ENCODE measurements around the gene FCN2.

The FCN2 gene

DNA sequence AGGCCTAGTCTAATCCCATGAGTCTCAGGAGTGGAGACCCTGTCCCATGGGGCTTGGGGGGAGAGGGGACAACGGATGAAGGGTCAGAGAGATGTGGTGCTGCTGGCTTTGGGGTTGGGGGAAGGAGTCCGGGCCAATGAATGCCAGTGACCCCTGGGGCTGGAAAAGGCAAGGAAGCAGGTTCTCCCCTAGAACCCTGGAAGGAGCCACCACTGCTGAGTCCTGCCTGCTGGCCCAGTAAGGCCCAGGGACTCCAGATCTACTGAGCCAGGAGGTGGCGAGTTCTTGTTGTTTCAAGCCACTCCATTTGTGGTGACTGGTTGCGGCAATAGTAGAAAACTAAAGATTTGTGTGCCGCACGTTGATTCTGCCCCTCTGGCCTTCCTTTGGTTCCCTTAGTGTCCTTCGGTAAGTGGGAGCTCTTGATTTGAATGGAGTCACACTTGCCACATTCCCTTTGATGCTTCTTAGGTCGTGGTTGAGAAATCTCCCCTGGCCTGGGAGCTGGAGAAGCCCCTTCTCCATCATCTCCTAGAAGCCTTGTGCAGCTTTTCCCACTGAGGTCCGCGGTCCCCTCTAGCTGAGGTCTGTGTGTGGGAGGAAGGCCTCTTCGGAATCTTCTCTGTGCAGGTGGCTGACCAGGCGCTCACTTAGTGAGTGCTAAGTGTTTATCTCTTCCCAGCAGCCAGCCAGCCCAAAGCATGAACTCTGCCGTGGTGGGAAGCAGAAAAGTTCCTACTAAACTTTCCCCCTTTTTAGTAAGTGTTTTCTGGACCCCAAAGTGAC lies 28.1 kb downstream of the FCN2 start:
- no peak for DNase-seq

DNA sequence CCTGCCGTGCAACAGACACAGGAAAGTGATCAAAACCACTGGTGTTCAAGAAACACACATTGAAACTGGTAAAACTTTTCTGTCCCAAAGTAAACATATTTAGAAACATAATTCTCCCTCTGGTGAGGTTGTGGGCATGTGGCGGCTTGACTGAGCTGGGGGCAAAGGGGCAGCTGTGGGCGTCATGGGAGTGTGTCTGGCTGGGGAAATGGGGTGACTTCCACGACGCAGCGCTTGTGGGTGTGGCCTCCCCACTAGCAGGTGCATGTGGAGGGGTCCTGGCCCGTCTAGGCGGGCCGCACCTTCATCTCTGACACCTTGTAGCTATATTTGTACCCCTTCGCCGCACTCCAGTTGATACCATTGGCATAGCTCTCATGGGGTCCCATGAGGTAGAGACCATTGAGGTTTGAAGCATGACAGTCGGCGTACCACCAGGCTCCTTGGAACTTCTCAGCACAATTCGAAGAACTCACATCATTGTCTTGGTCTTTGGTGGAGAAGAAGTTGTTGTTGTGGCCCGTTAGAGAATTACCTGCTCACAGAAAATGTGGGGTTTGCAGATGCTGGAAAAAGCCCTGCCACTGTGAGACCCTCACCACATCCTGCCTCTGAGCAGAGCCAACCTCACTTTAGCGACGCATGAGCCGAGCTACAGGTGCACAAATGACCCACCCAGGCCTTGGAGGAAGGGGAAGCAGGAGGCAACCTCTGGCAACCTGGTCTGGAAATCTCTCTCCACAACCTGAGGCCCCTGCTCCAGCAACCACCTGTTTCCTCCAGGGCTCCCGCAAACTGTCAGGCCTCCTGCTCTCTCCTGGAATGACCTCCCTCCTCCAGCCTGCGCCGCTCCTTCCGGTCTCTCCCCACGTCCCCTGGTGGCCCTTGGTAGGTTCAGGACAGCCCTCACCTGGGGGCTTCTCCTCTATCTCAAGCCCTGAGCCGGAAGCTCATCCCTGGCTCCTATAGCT lies 29.2 kb downstream of the FCN2 start:
- no peak for DNase-seq

DNA sequence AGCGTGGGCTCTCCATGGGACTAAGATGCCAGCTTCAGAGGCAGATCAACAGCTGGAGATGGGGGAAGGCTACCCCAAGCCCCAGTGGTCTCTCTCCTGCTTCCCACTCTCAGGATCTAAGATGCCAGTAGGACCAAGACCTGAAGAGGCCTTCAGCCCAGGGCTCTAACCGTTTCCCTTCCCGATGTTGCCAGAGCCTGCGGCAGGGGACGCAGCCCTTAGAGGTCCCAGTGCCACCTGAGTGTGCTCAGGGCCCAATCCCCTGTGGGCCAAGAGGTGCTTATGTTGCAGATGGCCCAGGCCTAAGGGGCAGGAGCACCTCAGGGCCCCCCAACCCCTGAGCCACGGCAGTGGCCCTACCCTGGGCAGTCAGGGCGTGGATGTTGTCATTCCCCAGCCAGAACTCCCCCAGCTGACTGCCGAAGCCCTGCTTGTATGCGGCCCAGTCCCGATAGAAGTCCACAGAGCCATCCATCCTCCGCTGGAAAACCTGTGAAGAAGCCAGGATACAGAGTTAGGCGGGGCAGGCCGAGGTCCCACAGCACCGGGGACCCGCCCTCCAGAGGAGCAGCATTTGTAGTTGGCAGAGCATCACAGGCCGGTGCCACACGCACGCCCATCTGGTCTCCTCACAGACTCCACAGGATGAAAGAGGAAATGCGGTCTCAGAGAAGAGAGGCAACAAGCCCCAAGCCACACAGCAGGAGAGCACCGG lies 31.7 kb downstream of the FCN2 start:
- no peak for DNase-seq

GRCh38 chr9:134913041-134913712 lies 32.6 kb downstream of the FCN2 start:
- DNase-seq: no peak

GRCh38 chr9:134913713-134914500 lies 33.3 kb downstream of the FCN2 start:
- no peak for DNase-seq

- no peak for DNase-seq
These were observed 33.9 kb downstream of the FCN2 start for GRCh38 chr9:134914501-134914834.

- DNase-seq: no peak
These were observed 34.7 kb downstream of the FCN2 start for GRCh38 chr9:134915046-134915985.

GRCh38 chr9:134916161-134916665 lies 35.6 kb downstream of the FCN2 start:
- DNase-seq: no peak

GRCh38 chr9:134917431-134918373 lies 37.1 kb downstream of the FCN2 start, which contains the start of gene FCN1:
FCN1 (minus strand) TSS chr9:134917912; CDS start chr9:134917871, 41 bp downstream.
- no peak for DNase-seq

- DNase-seq: no peak
These were observed 38.0 kb downstream of the FCN2 start for GRCh38 chr9:134918646-134919045.

DNA sequence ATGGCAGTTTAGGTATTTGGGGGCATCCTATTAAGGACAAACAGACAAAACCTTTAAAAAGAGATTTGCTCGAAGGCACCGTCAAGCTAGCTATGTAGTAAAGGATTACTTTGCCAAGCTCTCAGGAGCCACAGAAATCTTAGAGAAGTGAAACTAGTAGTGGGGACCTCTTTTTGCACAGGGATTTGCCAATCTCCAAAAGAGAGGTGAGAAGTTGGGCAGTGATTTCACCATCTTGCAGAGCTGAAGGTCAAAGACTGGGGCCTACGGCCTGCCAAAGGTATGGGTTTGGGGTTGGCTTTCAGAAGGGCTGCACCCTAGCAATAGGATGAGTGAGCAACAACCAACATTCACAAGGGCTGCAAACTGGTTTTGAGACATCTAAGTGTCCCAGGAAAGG lies 38.7 kb downstream of the FCN2 start:
- DNase-seq: no peak

DNA sequence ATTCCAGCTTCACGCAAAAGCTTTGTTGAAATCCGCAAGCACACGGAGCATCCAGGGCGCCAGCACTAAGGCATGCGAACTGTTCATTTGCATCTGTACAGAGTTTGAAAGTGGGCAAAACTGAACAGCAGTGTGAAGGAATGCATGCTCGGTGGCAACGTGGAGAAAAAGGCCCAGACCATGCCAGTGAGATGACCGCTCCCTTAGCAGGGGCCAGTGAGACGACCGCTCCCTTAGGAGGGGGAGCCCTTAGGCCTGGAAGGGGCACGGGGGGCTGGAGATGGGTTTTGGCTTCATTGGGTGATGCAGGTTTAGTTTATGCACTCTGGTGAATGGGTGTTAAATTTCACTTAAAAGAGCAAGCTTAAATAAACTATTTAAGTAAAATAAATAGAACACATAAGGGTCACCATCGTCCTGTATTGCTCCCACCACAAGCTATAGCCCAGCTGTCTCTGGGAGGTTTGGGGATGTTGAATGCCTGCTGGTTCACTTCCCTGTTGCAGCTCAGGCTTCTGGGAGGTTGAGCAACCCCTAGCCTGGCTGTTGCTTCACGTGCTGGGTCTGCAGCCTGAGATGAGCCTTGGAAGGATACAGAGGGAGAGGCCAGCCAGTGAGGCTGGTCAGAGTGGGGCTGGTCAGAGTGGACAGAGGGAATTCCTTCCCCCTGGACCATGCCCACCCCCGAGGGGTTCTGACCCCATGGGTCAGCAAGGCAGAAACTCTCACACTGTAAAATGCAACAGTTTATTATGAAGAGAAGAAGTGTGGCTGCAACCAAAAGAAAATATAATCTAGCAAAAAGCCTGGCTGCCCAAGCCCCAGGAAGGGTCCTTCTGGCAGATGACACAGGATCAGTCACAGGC lies 41.7 kb downstream of the FCN2 start:
- peak in 1 of 51 donors; percentile 7 for DNase-seq

DNA sequence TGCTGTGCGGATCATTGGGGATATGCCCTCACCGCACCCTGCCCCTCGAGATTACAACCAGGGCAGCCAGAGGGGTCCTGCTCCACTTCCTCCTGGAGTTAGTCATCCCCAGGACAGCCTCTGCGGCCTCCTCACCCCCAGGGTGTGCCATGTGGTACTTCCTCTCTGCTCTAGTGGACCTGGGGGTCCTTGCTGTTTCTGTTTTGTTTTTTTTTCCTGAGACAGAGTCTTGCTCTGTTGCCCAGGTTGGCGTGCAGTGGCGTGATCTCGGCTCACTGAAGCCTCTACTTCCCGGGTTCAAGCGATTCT lies 42.3 kb downstream of the FCN2 start:
- no peak for DNase-seq

GRCh38 chr9:134923466-134923865 lies 42.9 kb downstream of the FCN2 start:
- DNase-seq: no peak

- DNase-seq: no peak
These were observed 44.5 kb downstream of the FCN2 start for GRCh38 chr9:134925011-134925511.

- DNase-seq: no peak
These were observed 48.0 kb downstream of the FCN2 start for GRCh38 chr9:134928436-134929192.

Data from hypothalamus (tissue), 51 donors.